GM19239 (cell line): Measurements from ENCODE around the gene NKX2-8.
"Not testable (repeated sequence)": the region's sequence is repeated elsewhere in the genome, so short reads cannot be mapped to it uniquely, and the experiment has no call there.

Source experiments
- DNase-seq: peaks from one replicate; pipeline ENCODE4 v3.0.0; 2011; ENCODE audit warnings: low spot score; ENCODE audit not compliant: insufficient read length
- FAIRE-seq: peaks from 2 replicates; lab custom pipeline; 2011; peaks lifted over from hg19 to GRCh38; lab: Jason Lieb, UNC

NKX2-8 gene

GRCh38 chr14:36580856-36581831, 1.3 kb downstream of the NKX2-8 start:
- DNase-seq (no peak), FAIRE-seq (no peak)

GRCh38 chr14:36580141-36580855, 2.1 kb downstream of the NKX2-8 start:
- DNase-seq: no peak
- no peak for FAIRE-seq

GRCh38 chr14:36579573-36580140, 2.8 kb downstream of the NKX2-8 start:
- DNase-seq: no peak

GRCh38 chr14:36579001-36579555, 3.3 kb downstream of the NKX2-8 start:
- no peak for FAIRE-seq
- no peak for DNase-seq

More at GRCh38 chr14:36579573-36580140, 2.8 kb downstream of the NKX2-8 start:
- no peak for FAIRE-seq

GRCh38 chr14:36570065-36570464, 12.3 kb downstream of the NKX2-8 start:
- no peak for DNase-seq
- FAIRE-seq: no peak

GRCh38 chr14:36556811-36557433, 25.5 kb downstream of the NKX2-8 start:
- FAIRE-seq (peak; percentile 70), DNase-seq (no peak)

- FAIRE-seq (no peak), DNase-seq (no peak)
Observed at GRCh38 chr14:36555998-36556743, 26.2 kb downstream of the NKX2-8 start.

- no peak for DNase-seq
Observed at GRCh38 chr14:36553656-36554260, 28.7 kb downstream of the NKX2-8 start.

GRCh38 chr14:36550899-36551298, 31.5 kb downstream of the NKX2-8 start:
- DNase-seq: no peak
- FAIRE-seq: no peak

More at GRCh38 chr14:36553656-36554260, 28.7 kb downstream of the NKX2-8 start:
- FAIRE-seq: peak; percentile 60

- FAIRE-seq, DNase-seq: not testable (repeated sequence)
Observed at GRCh38 chr14:36544280-36544679, 38.1 kb downstream of the NKX2-8 start.

- no peak for FAIRE-seq
Observed at GRCh38 chr14:36538051-36538450, 44.4 kb downstream of the NKX2-8 start.

More at GRCh38 chr14:36538051-36538450, 44.4 kb downstream of the NKX2-8 start:
- DNase-seq: no peak
